A549 (cell line): Measurements from ENCODE around the gene PLEKHG3. TPM values are rescaled to one million over a fixed set of nuclear protein-coding genes. Genes with fewer than 3 reads are reported as not detected.

Experiments
- ATAC-seq, 2 experiments: fragments of 200-7000 bp in 1 of 2; fragments of >200 bp in 1 of 2; cut with Nextera tagmentation in 1 of 2; cut with Tn5 transposase in 1 of 2; 3 replicates each; pipeline versions ENCODE4 v1.8.0 to v1.9.1; 2018 to 2020; ENCODE audit warnings: mild to moderate bottlenecking in 1 of 2, moderate library complexity in 1 of 2
- CTCF ChIA-PET: fragments of 300-600 bp; sonication (Branson Sonifier 250); formaldehyde crosslinking; extraction: SDS; loops from one replicate; lab custom pipeline; 2021; ENCODE audit warnings: antibody characterized with exemption, inconsistent platforms; lab: Yijun Ruan, JAX
- POLR2A ChIA-PET: fragments of 350-600 bp; formaldehyde crosslinking; extraction: SDS; loops from one replicate; lab custom pipeline; 2021; ENCODE audit warnings: antibody characterized with exemption, inconsistent platforms; lab: Yijun Ruan, JAX
- DNase-seq, 2 experiments: peaks; one replicate each; pipeline versions ENCODE4 v3.0.0 to v3.0.0-alpha.2; 2011 to 2016; ENCODE audit warnings: low read depth in 1 of 2, low spot score in 1 of 2
- FAIRE-seq: peaks from 2 replicates; lab custom pipeline; 2011; peaks lifted over from hg19 to GRCh38; lab: Jason Lieb, UNC
- H3K27ac ChIP-seq, 2 experiments: fragments of >200 bp; sonication (Bioruptor Twin); formaldehyde crosslinking; 3 replicates each; pipeline ENCODE4 v1.5.1; 2016 to 2017
- H3K4me1 ChIP-seq: fragments of >200 bp; sonication (Bioruptor Twin); formaldehyde crosslinking; 3 replicates; pipeline ENCODE4 v1.6.1; 2016
- H3K4me2 ChIP-seq: fragments of >200 bp; sonication (Bioruptor Twin); formaldehyde crosslinking; 3 replicates; pipeline ENCODE4 v1.6.1; 2016
- H3K4me3 ChIP-seq: fragments of >200 bp; sonication (Bioruptor Twin); formaldehyde crosslinking; 3 replicates; pipeline ENCODE4 v1.5.1; 2016
- H3K9me3 ChIP-seq: fragments of >200 bp; sonication (Bioruptor Twin); formaldehyde crosslinking; 3 replicates; pipeline ENCODE4 v1.6.1; 2016
- BCL3 ChIP-seq: fragments of >200 bp; sonication (Bioruptor Twin); formaldehyde crosslinking; IDR thresholded peaks from 3 replicates; pipeline ENCODE4 v1.6.1; 2016
- BHLHE40 ChIP-seq: IDR thresholded peaks from 2 replicates; pipeline ENCODE4 v1.6.1; 2012; ENCODE audit warnings: low read depth, low read length, inconsistent platforms
- CEBPB ChIP-seq, 2 experiments: fragments of >200 bp in 1 of 2; sonication (Bioruptor Twin) in 1 of 2; formaldehyde crosslinking in 1 of 2; IDR thresholded peaks; 2 replicates each; pipeline ENCODE4 v1.6.1; 2012 to 2016
- CHD2 ChIP-seq: fragments of 150-350 bp; IDR thresholded peaks from 2 replicates; pipeline ENCODE4 v1.6.1; 2014; ENCODE audit warnings: low read length; ENCODE audit not compliant: partially characterized antibody
- CHD4 ChIP-seq: fragments of 200-600 bp; sonication (generic); IDR thresholded peaks from 2 replicates; pipeline ENCODE4 v1.6.1; 2016; ENCODE audit warnings: antibody characterized with exemption, mild to moderate bottlenecking, borderline replicate concordance
- E2F6 ChIP-seq: IDR thresholded peaks from 2 replicates; pipeline ENCODE4 v1.6.1; 2012; ENCODE audit warnings: low read depth, borderline replicate concordance
- EHF ChIP-seq: fragments of 250-450 bp; sonication (Bioruptor Pico); IDR thresholded peaks from 2 replicates; pipeline ENCODE4 v1.5.0; 2020; ENCODE audit warnings: mild to moderate bottlenecking
- ESRRA ChIP-seq: fragments of 150-350 bp; IDR thresholded peaks from 2 replicates; pipeline ENCODE4 v1.6.1; 2014; ENCODE audit warnings: mild to moderate bottlenecking, low read length, borderline replicate concordance
- FOSB ChIP-seq: fragments of 250-450 bp; sonication (Bioruptor Pico); IDR thresholded peaks from 2 replicates; pipeline ENCODE4 v1.5.0; 2020; ENCODE audit warnings: mild to moderate bottlenecking, moderate library complexity
- HOXB5 ChIP-seq: fragments of 250-450 bp; sonication (Bioruptor Pico); IDR thresholded peaks from 2 replicates; pipeline ENCODE4 v1.5.0; 2020; ENCODE audit warnings: mild to moderate bottlenecking, moderate library complexity
- JUN ChIP-seq, 2 experiments: fragments of >200 bp; sonication (Bioruptor Twin); formaldehyde crosslinking; IDR thresholded peaks; 2 replicates in 1 of 2; 3 replicates in 1 of 2; pipeline ENCODE4 v1.6.1; 2016 to 2017
- MAFK ChIP-seq: fragments of 450-650 bp; IDR thresholded peaks from 2 replicates; pipeline ENCODE4 v1.6.1; 2014; ENCODE audit not compliant: partially characterized antibody
- MAX ChIP-seq: IDR thresholded peaks from 2 replicates; pipeline ENCODE4 v1.6.1; 2012
- MYC ChIP-seq: IDR thresholded peaks from 2 replicates; pipeline ENCODE4 v1.6.1; 2012; ENCODE audit warnings: mild to moderate bottlenecking, inconsistent platforms, low read length, improper control_type of control experiment, borderline replicate concordance
- PBX3 ChIP-seq: IDR thresholded peaks from 2 replicates; pipeline ENCODE4 v1.6.1; 2012
- POLR2A ChIP-seq: IDR thresholded peaks from 2 replicates; pipeline ENCODE4 v1.6.1; 2012; ENCODE audit warnings: mild to moderate bottlenecking, low read length
- RARB ChIP-seq: fragments of 250-450 bp; sonication (Bioruptor Pico); IDR thresholded peaks from 2 replicates; pipeline ENCODE4 v1.8.0; 2021; ENCODE audit warnings: mild to moderate bottlenecking, moderate library complexity
- REST ChIP-seq: fragments of 200-600 bp; sonication (generic); IDR thresholded peaks from 2 replicates; pipeline ENCODE4 v1.6.1; 2016; ENCODE audit warnings: antibody characterized with exemption, mild to moderate bottlenecking, moderate library complexity
- RFX5 ChIP-seq: fragments of 450-650 bp; IDR thresholded peaks from 2 replicates; pipeline ENCODE4 v1.7.1; 2014; ENCODE audit warnings: antibody characterized with exemption, mild to moderate bottlenecking, moderate library complexity
- RNF2 ChIP-seq: fragments of 200-600 bp; sonication (generic); IDR thresholded peaks from 2 replicates; pipeline ENCODE4 v1.6.1; 2016; ENCODE audit warnings: low read depth, mild to moderate bottlenecking, antibody characterized with exemption, moderate library complexity, borderline replicate concordance
- TFCP2L1 ChIP-seq: fragments of 250-450 bp; sonication (Bioruptor Pico); IDR thresholded peaks from 2 replicates; pipeline ENCODE4 v1.5.0; 2021; ENCODE audit warnings: mild to moderate bottlenecking
- TP53 ChIP-seq: fragments of 250-450 bp; sonication (Bioruptor Pico); IDR thresholded peaks from 2 replicates; pipeline ENCODE4 v1.5.0; 2021; ENCODE audit warnings: mild to moderate bottlenecking, moderate library complexity
- ZNF302 ChIP-seq: fragments of 250-450 bp; sonication (Bioruptor Pico); IDR thresholded peaks from 2 replicates; pipeline ENCODE4 v1.9.0; 2021; ENCODE audit warnings: inconsistent platforms, mild to moderate bottlenecking, moderate library complexity
- WGBS: methylation state at CpG from one replicate; pipeline ENCODE4 v1.1.6; 2017; ENCODE audit errors: missing lambda C conversion rate; 5-methylcytosine and 5-hydroxymethylcytosine counted together
- polyA plus RNA-seq, 4 experiments: library from polyadenylated mRNA; depleted of rRNA in 3 of 4; stranded (reverse); fragments of >200 nt; fragmentation: RNase III in 1 of 4; extraction: RNeasy Plus Mini Kit Qiagen cat#74134 plus additional on column Dnase treatment in 1 of 4; gene quantifications; 2 replicates in 3 of 4; 3 replicates in 1 of 4; pipeline ENCODE4 v1.2.3, GENCODE V29; 2011 to 2017

Gene PLEKHG3
- polyA plus RNA-seq, 2 of the 4 experiments (the other 2 are of a cell fraction): 21.9 to 30.5 TPM

- Histone ChIP-seq H3K9me3 (no peaks in the 10 kb centered on the region), H3K27ac (no peak overlapping the region), H3K4me2 (no peak overlapping the region), H3K4me3 (no peak overlapping the region), H3K4me1 (peaks cover 25% of the 10 kb centered on the region)
- CTCF ChIA-PET: interaction anchor here (0.8 to 14.3 kb wide), 10 partner anchors 8 to 118 kb away, joined by 3 to 139 read pairs (median 4); no protein-coding TSS in a partner anchor
- ATAC-seq (no peak), FAIRE-seq (no peak), DNase-seq (no peak)
- TF ChIP-seq ESRRA (no peak), ZNF302 (no peak), BHLHE40 (no peak), HOXB5 (CRISPR knock-in tag) (no peak)
- POLR2A ChIA-PET: no interaction called here
- 90% methylated on average over 26 of the region's 26 CpGs for WGBS
These were observed 88.8 kb downstream of the PLEKHG3 start for GRCh38 chr14:64792871-64793560.

- ChIA-PET CTCF (interaction anchor here (0.8 to 5.7 kb wide), 8 partner anchors 9 to 96 kb away, joined by 3 to 52 read pairs (median 4); no protein-coding TSS in a partner anchor), POLR2A (no interaction called here)
- Histone ChIP-seq H3K27ac (no peak overlapping the region), H3K4me1 (peaks cover 11% of the 10 kb centered on the region)
- no peak for DNase-seq
- 81% methylated on average over 16 of the region's 16 CpGs for WGBS
- no peak for TF ChIP-seq REST
- TF ChIP-seq RARB: no peak
- TF ChIP-seq MAX: no peak
- TF ChIP-seq, all 56 proteins: peak for 0
- Histone ChIP-seq H3K9me3 (no peaks in the 10 kb centered on the region), H3K4me3 (no peak overlapping the region), H3K4me2 (no peak overlapping the region)
- ATAC-seq: no peak
- FAIRE-seq: no peak
These were observed 91.0 kb downstream of the PLEKHG3 start for GRCh38 chr14:64795211-64795610.

- H3K4me1 ChIP-seq: peaks cover 18% of the 10 kb centered on the region
- POLR2A ChIA-PET: interaction anchor here (1.1 to 1.2 kb wide), 2 partner anchors 10 to 20 kb away, joined by 3 read pairs; no protein-coding TSS in a partner anchor
- no peaks in the 10 kb centered on the region for H3K9me3 ChIP-seq
- ATAC-seq: no peak
- H3K4me3 ChIP-seq: no peak overlapping the region
- no peak overlapping the region for H3K27ac ChIP-seq
- DNase-seq: no peak
- H3K4me2 ChIP-seq: no peak overlapping the region
- no peak for TF ChIP-seq MAFK
- TF ChIP-seq TP53: no peak
- TF ChIP-seq FOSB (CRISPR knock-in tag): no peak
- TF ChIP-seq CHD2: no peak
- no peak for TF ChIP-seq EHF (CRISPR knock-in tag)
- TF ChIP-seq RFX5: no peak
- no peak for TF ChIP-seq TFCP2L1
- TF ChIP-seq POLR2A: no peak
- no peak for TF ChIP-seq PBX3
- TF ChIP-seq ZNF302: no peak
- TF ChIP-seq CHD4: no peak
- TF ChIP-seq JUN (IDR thresholded peaks at IDR 0.05): no peak
- TF ChIP-seq MYC: no peak
- no peak for TF ChIP-seq BCL3
- TF ChIP-seq RNF2: no peak
- no peak for TF ChIP-seq E2F6
- no peak for TF ChIP-seq CEBPB (IDR thresholded peaks at IDR 0.05)
- TF ChIP-seq, all 56 proteins: peak for 0
- CTCF ChIA-PET: interaction anchor here (0.9 to 6.7 kb wide), 7 partner anchors 10 to 95 kb away, joined by 3 to 88 read pairs (median 7); no protein-coding TSS in a partner anchor
- WGBS: 68% methylated on average over 3 of the region's 3 CpGs
- FAIRE-seq: no peak
These were observed 91.7 kb downstream of the PLEKHG3 start for GRCh38 chr14:64795921-64796320.
